Neuronal stem cell (in vitro differentiated cells): ENCODE data around the gene BMAL1.

Experiments
- DNase-seq: peaks from one replicate; pipeline ENCODE4 v3.0.0-alpha.2; 2013; ENCODE audit warnings: low spot score
- H2AFZ ChIP-seq: one replicate; pipeline ENCODE4 v1.6.1; 2013; ENCODE audit warnings: mild to moderate bottlenecking, low read length, inconsistent platforms
- H2AK5ac ChIP-seq: 2 replicates; pipeline ENCODE4 v1.6.1; 2013; ENCODE audit warnings: low read depth, mild to moderate bottlenecking, inconsistent platforms, low read length, moderate library complexity, mixed read lengths
- H2BK120ac ChIP-seq: 2 replicates; pipeline ENCODE4 v1.6.1; 2013; ENCODE audit warnings: low read depth, mild to moderate bottlenecking, inconsistent platforms, low read length, moderate library complexity, mixed read lengths
- H2BK12ac ChIP-seq: one replicate; pipeline ENCODE4 v1.6.1; 2013; ENCODE audit warnings: low read length, inconsistent platforms
- H2BK15ac ChIP-seq: 2 replicates; pipeline ENCODE4 v1.6.1; 2013; ENCODE audit warnings: mild to moderate bottlenecking, low read length, inconsistent platforms, mixed read lengths
- H2BK5ac ChIP-seq: one replicate; pipeline ENCODE4 v1.6.1; 2013; ENCODE audit warnings: inconsistent platforms, mild to moderate bottlenecking, low read length, moderate library complexity
- H3K14ac ChIP-seq: one replicate; pipeline ENCODE4 v1.6.1; 2013; ENCODE audit warnings: low read length, inconsistent platforms
- H3K18ac ChIP-seq: 2 replicates; pipeline ENCODE4 v1.6.1; 2013; ENCODE audit warnings: low read length, inconsistent platforms
- H3K23ac ChIP-seq: 2 replicates; pipeline ENCODE4 v1.6.1; 2013; ENCODE audit warnings: low read depth, mild to moderate bottlenecking, mixed read lengths, low read length, inconsistent platforms; ENCODE audit not compliant: poor library complexity
- H3K27ac ChIP-seq: replicated peaks from 3 replicates; pipeline ENCODE4 v1.5.1; 2013; ENCODE audit warnings: low read length, inconsistent platforms
- H3K27me3 ChIP-seq, 3 experiments: 2 replicates each; pipeline ENCODE4 v1.6.1; 2013; ENCODE audit warnings: low read length in 3 of 3, mild to moderate bottlenecking in 2 of 3, inconsistent platforms in 1 of 3, low read depth in 1 of 3, mixed read lengths in 1 of 3, moderate library complexity in 1 of 3; ENCODE audit not compliant: control insufficient read depth in 3 of 3, insufficient read depth in 3 of 3
- H3K36me3 ChIP-seq, 2 donors: replicated peaks in 1 of 2; 2 replicates each; pipeline ENCODE4 v1.6.1; 2013; ENCODE audit warnings: low read length in 2 of 2; ENCODE audit not compliant: control insufficient read depth in 2 of 2, insufficient read depth in 2 of 2
- H3K4ac ChIP-seq: 2 replicates; pipeline ENCODE4 v1.6.1; 2013; ENCODE audit warnings: inconsistent platforms, mild to moderate bottlenecking, low read length, moderate library complexity
- H3K4me1 ChIP-seq, 2 donors: 1 replicate in 1 of 2; 2 replicates in 1 of 2; pipeline ENCODE4 v1.6.1; 2013; ENCODE audit warnings: low read length in 2 of 2, low read depth in 1 of 2; ENCODE audit not compliant: control insufficient read depth in 2 of 2, insufficient read depth in 1 of 2
- H3K4me2 ChIP-seq: one replicate; pipeline ENCODE4 v1.6.1; 2013; ENCODE audit warnings: mild to moderate bottlenecking, low read length, inconsistent platforms; ENCODE audit not compliant: insufficient read depth, poor library complexity, severe bottlenecking
- H3K4me3 ChIP-seq, 2 donors: 2 replicates each; pipeline ENCODE4 v1.5.1; 2013; ENCODE audit warnings: low read length in 2 of 2, mild to moderate bottlenecking in 2 of 2, inconsistent platforms in 1 of 2, moderate library complexity in 1 of 2
- H3K79me1 ChIP-seq: one replicate; pipeline ENCODE4 v1.6.1; 2013; ENCODE audit warnings: low read depth, mild to moderate bottlenecking, inconsistent platforms, low read length, moderate library complexity
- H3K9ac ChIP-seq: one replicate; pipeline ENCODE4 v1.6.1; 2013; ENCODE audit warnings: mild to moderate bottlenecking, low read depth, low read length, inconsistent platforms; ENCODE audit not compliant: poor library complexity
- H3K9me3 ChIP-seq, 2 donors: replicated peaks in 1 of 2; 2 replicates each; pipeline versions ENCODE3 to v1.6.1; 2013; ENCODE audit warnings: low read length in 2 of 2, mild to moderate bottlenecking in 2 of 2, inconsistent platforms in 1 of 2, low read depth in 1 of 2, mixed read lengths in 1 of 2, moderate library complexity in 1 of 2; ENCODE audit not compliant: control insufficient read depth in 2 of 2, insufficient read depth in 1 of 2
- H4K8ac ChIP-seq: one replicate; pipeline ENCODE4 v1.6.1; 2013; ENCODE audit warnings: low read depth, mild to moderate bottlenecking, inconsistent platforms, low read length, moderate library complexity
- H4K91ac ChIP-seq: one replicate; pipeline ENCODE4 v1.6.1; 2013; ENCODE audit warnings: low read length, low read depth, mild to moderate bottlenecking, inconsistent platforms; ENCODE audit not compliant: poor library complexity
- WGBS, 2 donors: extraction: QIAGEN DNeasy Blood & Tissue Kit; methylation state at CpG; one replicate each; pipeline ENCODE4 v1.1.7; 2013; ENCODE audit warnings: missing lambda C conversion rate in 2 of 2, mixed read lengths in 1 of 2; ENCODE audit not compliant: insufficient read length in 2 of 2, insufficient replicate concordance in 1 of 2; ENCODE audit errors: extremely low coverage in 2 of 2; 5-methylcytosine and 5-hydroxymethylcytosine counted together

The BMAL1 gene

DNA sequence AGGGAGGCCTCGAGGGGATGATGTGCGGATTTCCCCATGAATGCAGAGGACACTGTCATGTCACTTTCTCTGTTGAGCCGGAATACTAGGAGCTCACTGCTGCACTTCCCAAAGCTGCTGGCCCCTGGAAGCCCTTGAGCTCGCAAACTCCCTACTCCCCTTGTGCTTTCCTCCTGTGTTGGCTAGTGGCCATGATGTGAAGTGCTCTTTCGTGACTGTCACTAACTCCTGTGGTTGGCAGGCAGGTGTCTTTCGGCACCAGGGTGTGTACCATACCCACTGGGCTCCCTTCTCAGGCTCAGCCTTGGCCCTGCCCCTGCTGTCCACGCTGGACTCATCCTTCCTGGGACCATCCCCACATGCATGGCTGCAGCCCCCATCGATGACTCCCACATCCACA lies 99.2 kb downstream of the BMAL1 start:
- no peak overlapping the region for H3K23ac ChIP-seq
- H2BK15ac ChIP-seq = no peak overlapping the region
- no peaks in the 10 kb centered on the region for H3K27me3 ChIP-seq
- DNase-seq = no peak
- no peak overlapping the region for H2BK5ac ChIP-seq
- no CpG with 5 or more reads among the region's 8 CpGs for WGBS, 2 donors
- no peak overlapping the region for H2BK120ac ChIP-seq
- no peak overlapping the region for H3K9ac ChIP-seq
- H4K91ac ChIP-seq = no peak overlapping the region
- no peak overlapping the region for H2BK12ac ChIP-seq
- H3K4me3 ChIP-seq = no peak overlapping the region
- peaks cover 0 to 48% of the 10 kb centered on the region in 2 donors for H3K36me3 ChIP-seq
- no peak overlapping the region for H3K27ac ChIP-seq
- no peak overlapping the region for H3K4ac ChIP-seq
- H3K9me3 ChIP-seq = no peaks in the 10 kb centered on the region
- H3K4me2 ChIP-seq = no peak overlapping the region
- no peaks in the 10 kb centered on the region for H3K79me1 ChIP-seq
- no peak overlapping the region for H4K8ac ChIP-seq
- no peak overlapping the region for H2AFZ ChIP-seq
- no peak overlapping the region for H3K14ac ChIP-seq
- no peak overlapping the region for H3K18ac ChIP-seq
- peaks cover 0 to 4% of the 10 kb centered on the region in 2 donors for H3K4me1 ChIP-seq
- H2AK5ac ChIP-seq = no peak overlapping the region

DNA sequence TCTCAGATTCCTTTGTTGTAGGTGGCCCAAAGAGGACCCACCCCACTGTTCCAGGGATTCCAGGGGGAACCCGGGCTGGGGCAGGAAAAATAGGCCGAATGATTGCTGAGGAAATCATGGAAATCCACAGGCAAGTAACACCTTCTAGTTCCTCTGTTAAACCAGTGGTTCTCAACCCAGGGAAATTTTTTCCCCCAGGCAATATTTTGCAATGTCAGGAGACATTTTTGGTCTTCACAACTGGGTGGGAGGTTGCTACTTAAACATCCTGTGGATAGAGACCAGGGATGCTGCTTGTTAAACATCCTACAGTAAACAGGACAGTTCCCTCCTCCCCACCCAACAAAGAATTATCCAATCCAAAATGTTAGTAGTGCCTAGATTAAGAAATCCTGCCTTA lies 100.7 kb downstream of the BMAL1 start:
- no peak for DNase-seq
- Histone ChIP-seq H3K9me3 (no peaks in the 10 kb centered on the region), H4K8ac (no peak overlapping the region), H3K27me3 (no peaks in the 10 kb centered on the region), H3K4ac (no peak overlapping the region), H2AK5ac (no peak overlapping the region), H3K23ac (no peak overlapping the region), H2BK120ac (no peak overlapping the region), H3K27ac (no peak overlapping the region), H2BK12ac (no peak overlapping the region), H3K14ac (no peak overlapping the region), H3K18ac (no peak overlapping the region), H2AFZ (no peak overlapping the region), H2BK15ac (no peak overlapping the region), H3K4me2 (no peak overlapping the region), H3K4me3 (no peak overlapping the region), H2BK5ac (no peak overlapping the region), H3K4me1 (no peaks in the 10 kb centered on the region), H4K91ac (no peak overlapping the region), H3K36me3 (peaks cover 0 to 52% of the 10 kb centered on the region in 2 donors), H3K9ac (no peak overlapping the region), H3K79me1 (no peaks in the 10 kb centered on the region)
- no CpG with 5 or more reads among the region's 2 CpGs for WGBS, 2 donors

- Histone ChIP-seq H3K18ac (no peak overlapping the region), H4K8ac (no peak overlapping the region), H3K27me3 (no peaks in the 10 kb centered on the region), H3K9ac (no peak overlapping the region), H3K4me2 (no peak overlapping the region), H2AFZ (no peak overlapping the region), H4K91ac (no peak overlapping the region), H3K9me3 (no peaks in the 10 kb centered on the region), H3K23ac (no peak overlapping the region), H3K79me1 (no peaks in the 10 kb centered on the region), H3K36me3 (peaks cover 0 to 64% of the 10 kb centered on the region in 2 donors), H3K4me3 (no peak overlapping the region), H3K4ac (no peak overlapping the region), H3K27ac (no peak overlapping the region), H2BK15ac (no peak overlapping the region), H3K4me1 (no peaks in the 10 kb centered on the region), H2AK5ac (no peak overlapping the region), H2BK12ac (no peak overlapping the region), H3K14ac (no peak overlapping the region), H2BK120ac (no peak overlapping the region), H2BK5ac (no peak overlapping the region)
- WGBS, 2 donors = no CpG with 5 or more reads among the region's 2 CpGs
- no peak for DNase-seq
These were observed 103.1 kb downstream of the BMAL1 start for GRCh38 chr11:13380731-13381130.

GRCh38 chr11:13382751-13383150 lies 105.2 kb downstream of the BMAL1 start:
- Histone ChIP-seq H3K4me2 (no peak overlapping the region), H3K27me3 (no peaks in the 10 kb centered on the region), H3K4me3 (no peak overlapping the region), H3K4ac (no peak overlapping the region), H4K8ac (no peak overlapping the region), H3K9ac (no peak overlapping the region), H2AFZ (no peak overlapping the region), H3K18ac (no peak overlapping the region), H2BK15ac (no peak overlapping the region), H3K23ac (no peak overlapping the region), H4K91ac (no peak overlapping the region), H3K14ac (no peak overlapping the region), H3K27ac (no peak overlapping the region), H2BK120ac (no peak overlapping the region), H2BK5ac (no peak overlapping the region), H2AK5ac (no peak overlapping the region), H3K36me3 (peaks cover 0 to 69% of the 10 kb centered on the region in 2 donors), H2BK12ac (no peak overlapping the region), H3K9me3 (no peaks in the 10 kb centered on the region), H3K79me1 (no peaks in the 10 kb centered on the region), H3K4me1 (no peaks in the 10 kb centered on the region)
- no CpG with 5 or more reads among the region's 3 CpGs for WGBS, 2 donors
- no peak for DNase-seq
